ENCODE results near the gene USP24. TPM values are rescaled to one million over a fixed set of nuclear protein-coding genes. Genes with fewer than 3 reads are reported as not detected.

The USP24 gene
- total and polyA plus RNA-seq, 2 donors (not counting 1 experiment from before 2014, with no cell fraction given): 18.9 to 152 TPM

DNA sequence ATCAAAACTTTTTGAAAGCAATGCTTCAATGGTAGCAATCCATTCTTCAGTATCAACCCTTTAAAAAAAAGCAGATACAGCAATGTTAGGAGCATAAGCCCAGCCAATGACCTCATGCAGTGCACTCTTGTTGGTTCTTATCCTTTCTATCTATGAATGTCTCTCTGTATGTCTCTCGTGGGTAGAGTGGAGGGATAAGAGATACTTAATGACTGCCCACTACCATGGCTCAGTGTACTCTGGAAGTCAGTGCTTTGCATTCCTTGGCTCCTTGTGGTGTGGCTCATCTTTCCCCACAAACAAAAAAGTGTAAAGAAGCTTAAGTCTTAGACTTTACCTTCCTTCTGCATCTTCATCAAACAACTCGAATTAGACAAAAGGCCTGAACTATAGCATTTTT is 125.5 kb downstream of the USP24 start:
- no peaks in the 10 kb centered on the region for H3K27me3 Mint-ChIP-seq
- peaks cover 18 to 99% of the 10 kb centered on the region in 2 experiments for H3K36me3 ChIP-seq (replicated peaks in 1 of 2; ENCODE audit: control extremely low read depth in 1 of 2, control insufficient read depth in 1 of 2, extremely low read depth in 1 of 2, insufficient read depth in 2 of 2, low read length in 1 of 2)
- ChIA-PET CTCF (no interaction called here), POLR2A (no interaction called here)
- ATAC-seq (ENCODE audit: low read depth): no peak
- no peaks in the 10 kb centered on the region for H3K79me2 ChIP-seq (ENCODE audit: control insufficient read depth, insufficient read depth, low read length)
- intact Hi-C loops (cut with micrococcal nuclease): no loop called here
- H3K9me3 ChIP-seq (ENCODE audit: control extremely low read depth in 1 of 3, control insufficient read depth in 2 of 3, insufficient read depth in 1 of 3, low read length in 2 of 3): no peaks in the 10 kb centered on the region
- H3K4me3 Mint-ChIP-seq: no peak overlapping the region
- DNase-seq: no peak
- no peak overlapping the region for H2AFZ ChIP-seq (ENCODE audit: insufficient read depth, low read depth, low read length, poor library complexity, severe bottlenecking)
- H4K20me1 ChIP-seq (ENCODE audit: control insufficient read depth, insufficient read depth, low read length, poor library complexity, severe bottlenecking): no peaks in the 10 kb centered on the region
- peaks cover 5% of the 10 kb centered on the region for H3K4me1 Mint-ChIP-seq
- no CpG with 5 or more reads among the region's 2 CpGs for WGBS (ENCODE audit: insufficient coverage)
- no peak for TF ChIP-seq EZH2 (IDR thresholded peaks at IDR 0.05; ENCODE audit: borderline replicate concordance, insufficient read depth, low read depth, low read length, poor library complexity, severe bottlenecking)
- no peak for TF ChIP-seq CTCF (IDR thresholded peaks at IDR 0.05)
- no peak overlapping the region for H3K27ac Mint-ChIP-seq
- H3K4me1 ChIP-seq (ENCODE audit: control insufficient read depth in 2 of 2, insufficient read depth in 2 of 2, low read length in 2 of 2): peaks cover 0 to 4% of the 10 kb centered on the region in 2 donors
- H3K4me3 ChIP-seq (ENCODE audit: control extremely low read depth in 1 of 5, extremely low read depth in 1 of 5, insufficient read depth in 1 of 5, low read depth in 2 of 5, low read length in 4 of 5): no peak overlapping the region
- no peak overlapping the region for H3K4me2 ChIP-seq (replicated peaks; ENCODE audit: low read depth, low read length, poor library complexity, severe bottlenecking)
- H3K27me3 ChIP-seq (replicated peaks in 1 of 4; ENCODE audit: control extremely low read depth in 1 of 4, control insufficient read depth in 3 of 4, insufficient read depth in 4 of 4, low read length in 3 of 4): no peaks in the 10 kb centered on the region
- no peaks in the 10 kb centered on the region for H3K9me3 Mint-ChIP-seq (ENCODE audit: insufficient read depth)
- H3K9ac ChIP-seq (ENCODE audit: low read length): no peak overlapping the region
- H3K27ac ChIP-seq (ENCODE audit: low read length in 2 of 2): no peak overlapping the region

GRCh38 chr1:55088413-55088812 is 126.8 kb downstream of the USP24 start:
- CTCF ChIA-PET: no interaction called here
- no peak overlapping the region for H2AFZ ChIP-seq (ENCODE audit: insufficient read depth, low read depth, low read length, poor library complexity, severe bottlenecking)
- intact Hi-C loops (cut with micrococcal nuclease): no loop called here
- POLR2A ChIA-PET: no interaction called here
- no peak overlapping the region for H3K4me3 ChIP-seq (ENCODE audit: control extremely low read depth in 1 of 5, extremely low read depth in 1 of 5, insufficient read depth in 1 of 5, low read depth in 2 of 5, low read length in 4 of 5)
- H3K27ac ChIP-seq (ENCODE audit: low read length in 2 of 2): peak overlapping the region in 1 of 2 donors; percentile 34
- Mint-ChIP-seq H3K27me3 (no peaks in the 10 kb centered on the region), H3K4me1 (peaks cover 5% of the 10 kb centered on the region), H3K27ac (peak overlapping the region; percentile 64), H3K9me3 (ENCODE audit: insufficient read depth) (no peaks in the 10 kb centered on the region), H3K4me3 (no peak overlapping the region)
- H4K20me1 ChIP-seq (ENCODE audit: control insufficient read depth, insufficient read depth, low read length, poor library complexity, severe bottlenecking): no peaks in the 10 kb centered on the region
- peaks cover 11 to 98% of the 10 kb centered on the region in 2 experiments for H3K36me3 ChIP-seq (replicated peaks in 1 of 2; ENCODE audit: control extremely low read depth in 1 of 2, control insufficient read depth in 1 of 2, extremely low read depth in 1 of 2, insufficient read depth in 2 of 2, low read length in 1 of 2)
- no peaks in the 10 kb centered on the region for H3K79me2 ChIP-seq (ENCODE audit: control insufficient read depth, insufficient read depth, low read length)
- ATAC-seq (ENCODE audit: low read depth): no peak
- WGBS (ENCODE audit: insufficient coverage): 4% methylated on average over 4 of the region's 4 CpGs
- peaks cover 0 to 4% of the 10 kb centered on the region in 2 donors for H3K4me1 ChIP-seq (ENCODE audit: control insufficient read depth in 2 of 2, insufficient read depth in 2 of 2, low read length in 2 of 2)
- no peak for TF ChIP-seq CTCF (IDR thresholded peaks at IDR 0.05)
- no peak for TF ChIP-seq EZH2 (IDR thresholded peaks at IDR 0.05; ENCODE audit: borderline replicate concordance, insufficient read depth, low read depth, low read length, poor library complexity, severe bottlenecking)
- H3K4me2 ChIP-seq (replicated peaks; ENCODE audit: low read depth, low read length, poor library complexity, severe bottlenecking): no peak overlapping the region
- no peaks in the 10 kb centered on the region for H3K27me3 ChIP-seq (replicated peaks in 1 of 4; ENCODE audit: control extremely low read depth in 1 of 4, control insufficient read depth in 3 of 4, insufficient read depth in 4 of 4, low read length in 3 of 4)
- H3K9ac ChIP-seq (ENCODE audit: low read length): no peak overlapping the region
- DNase-seq: no peak
- H3K9me3 ChIP-seq (ENCODE audit: control extremely low read depth in 1 of 3, control insufficient read depth in 2 of 3, insufficient read depth in 1 of 3, low read length in 2 of 3): no peaks in the 10 kb centered on the region

All from B cell (primary cell).